ENCODE data around the gene ZSCAN12.

Gene ZSCAN12

DNA sequence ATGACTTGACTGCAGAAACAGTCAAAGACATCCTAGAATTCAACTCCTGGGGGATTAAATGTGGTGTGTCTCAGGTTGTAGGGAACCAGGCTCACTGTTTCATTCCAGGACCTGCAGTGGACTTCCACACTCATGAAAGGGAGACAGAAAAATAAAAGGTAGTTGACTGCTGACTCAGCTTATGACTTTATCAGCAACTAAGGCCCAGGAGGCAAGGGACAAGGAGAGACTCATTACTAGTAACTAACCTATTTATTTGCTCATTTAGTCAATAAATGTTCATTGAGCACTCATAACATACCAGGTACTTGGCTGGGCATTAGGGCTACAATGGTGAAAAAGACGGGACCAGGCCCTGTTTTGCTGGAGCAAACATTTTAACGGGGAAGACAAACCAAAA, 66.5 kb downstream of the ZSCAN12 start:
- no peak for DNase-seq (ENCODE audit: low read depth, low spot score)

DNA sequence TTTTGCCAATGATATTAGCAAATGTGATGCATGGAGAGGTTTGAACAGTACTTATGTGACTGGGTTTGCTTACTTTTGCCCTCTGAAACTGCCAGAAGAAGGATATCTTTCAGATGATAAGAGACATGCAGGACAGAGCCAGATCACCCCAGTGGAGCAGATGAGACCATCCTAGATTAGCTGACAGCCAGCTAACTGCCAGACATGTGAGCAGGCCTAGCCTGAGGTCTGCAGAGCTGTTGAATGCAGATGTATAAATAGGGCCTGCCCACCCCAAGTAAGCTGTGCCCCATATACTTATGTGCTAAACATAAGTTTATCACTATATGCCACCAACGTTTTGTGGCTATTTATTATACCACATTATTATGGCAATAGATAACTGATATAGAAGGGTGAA, 69.5 kb downstream of the ZSCAN12 start:
- no peak for DNase-seq (ENCODE audit: low read depth, low spot score)

All from ELF-1 (cell line).